Measurements from ENCODE around the gene ABCA4.
"Not testable (repeated sequence)": the region's sequence is repeated elsewhere in the genome, so short reads cannot be mapped to it uniquely, and the experiment has no call there.

Gene ABCA4

DNA sequence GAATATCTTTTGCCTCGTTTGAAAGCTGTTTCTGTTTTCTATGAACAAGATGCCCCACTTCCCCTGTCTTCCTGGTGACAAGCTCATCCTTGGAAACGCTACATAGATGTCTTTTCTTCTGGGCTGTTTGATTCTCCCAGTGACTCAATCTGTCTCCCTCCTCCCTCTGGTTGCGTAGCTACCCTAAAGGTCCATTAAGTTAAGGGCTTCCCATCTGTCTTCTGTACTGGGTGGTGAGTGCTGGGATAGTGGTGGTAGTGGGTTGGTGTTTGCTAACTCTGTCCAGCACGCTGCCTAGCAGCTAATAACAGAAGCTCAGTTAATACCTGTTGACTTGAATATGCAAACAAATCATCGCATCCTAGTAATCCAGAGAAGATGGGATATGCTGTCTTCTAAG is 161.5 kb downstream of the ABCA4 start:
- no peak for DNase-seq (ENCODE audit: low read depth in 2 of 3, low spot score in 2 of 3)

DNA sequence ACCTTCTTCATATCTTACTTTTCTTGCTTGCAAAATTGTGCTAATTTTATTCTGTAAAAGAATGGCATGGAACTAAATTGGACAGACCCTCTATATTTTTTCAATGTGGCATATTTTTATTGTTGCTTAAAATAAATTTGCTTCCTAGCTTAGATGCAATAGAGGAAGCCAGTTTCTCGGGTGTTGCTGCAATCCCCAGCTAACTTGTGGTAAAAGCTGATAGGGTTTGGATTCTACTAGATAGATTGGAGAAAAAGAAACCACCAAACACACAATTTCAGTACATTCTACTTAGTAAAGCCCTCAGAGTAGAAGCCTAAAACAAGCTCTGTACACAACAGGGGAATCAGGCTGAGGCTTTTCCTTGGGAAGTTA is 162.2 kb downstream of the ABCA4 start:
- DNase-seq (ENCODE audit: low read depth in 2 of 3, low spot score in 2 of 3): no peak

DNA sequence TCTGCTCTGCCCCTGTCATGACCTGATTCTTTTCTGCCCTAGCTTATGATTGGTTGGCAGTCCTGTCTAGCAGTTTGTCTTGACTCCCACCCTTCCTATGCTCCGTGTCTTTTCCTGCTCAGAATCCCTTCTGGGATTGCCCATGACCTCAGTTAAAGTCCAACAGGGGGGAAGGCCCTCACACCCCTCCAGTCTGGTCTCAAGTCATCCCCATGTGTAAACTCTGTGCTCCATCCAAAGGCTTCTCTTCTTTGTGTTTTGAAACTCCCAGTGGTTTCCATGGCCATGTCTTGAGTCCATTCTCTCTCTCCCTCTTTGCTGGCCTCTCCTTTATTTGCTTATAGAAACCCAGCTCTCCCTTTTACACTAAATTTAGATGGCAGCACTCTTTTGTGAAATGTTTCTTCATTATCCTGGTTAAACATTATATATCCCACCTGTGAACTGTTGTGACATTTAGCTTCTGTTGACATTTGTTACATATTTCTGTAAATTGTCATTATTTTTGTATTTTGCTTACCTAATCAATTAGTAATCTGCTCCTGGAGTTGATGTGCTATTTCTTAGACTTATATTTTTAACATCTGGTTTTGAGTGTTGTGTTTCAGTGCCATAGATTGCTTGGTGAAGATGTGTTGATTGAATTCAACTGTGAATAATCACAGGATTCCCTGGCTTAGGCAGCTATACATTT is 162.8 kb downstream of the ABCA4 start:
- DNase-seq (ENCODE audit: low read depth in 2 of 3, low spot score in 2 of 3): no peak

DNA sequence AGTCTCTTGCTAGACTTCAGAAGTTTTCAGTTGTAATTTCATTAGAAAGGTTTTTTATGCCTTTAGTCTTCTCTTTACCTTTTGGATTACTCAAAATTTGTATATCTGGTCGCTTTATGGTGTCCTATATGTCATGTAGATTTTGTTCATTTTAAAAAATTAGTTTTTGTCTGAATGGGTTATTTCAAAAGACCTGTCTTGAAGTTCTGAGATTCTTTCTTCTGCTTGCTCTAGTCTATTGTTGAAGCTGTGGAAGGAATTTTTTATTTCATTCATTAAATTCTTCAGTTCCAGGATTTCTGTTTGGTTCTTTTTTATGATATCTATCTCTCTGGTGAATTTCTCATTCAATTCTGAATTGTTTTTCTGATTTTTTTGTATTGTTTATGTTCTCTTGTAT is 165.2 kb downstream of the ABCA4 start:
- DNase-seq (ENCODE audit: low read depth in 2 of 3, low spot score in 2 of 3): no peak

DNA sequence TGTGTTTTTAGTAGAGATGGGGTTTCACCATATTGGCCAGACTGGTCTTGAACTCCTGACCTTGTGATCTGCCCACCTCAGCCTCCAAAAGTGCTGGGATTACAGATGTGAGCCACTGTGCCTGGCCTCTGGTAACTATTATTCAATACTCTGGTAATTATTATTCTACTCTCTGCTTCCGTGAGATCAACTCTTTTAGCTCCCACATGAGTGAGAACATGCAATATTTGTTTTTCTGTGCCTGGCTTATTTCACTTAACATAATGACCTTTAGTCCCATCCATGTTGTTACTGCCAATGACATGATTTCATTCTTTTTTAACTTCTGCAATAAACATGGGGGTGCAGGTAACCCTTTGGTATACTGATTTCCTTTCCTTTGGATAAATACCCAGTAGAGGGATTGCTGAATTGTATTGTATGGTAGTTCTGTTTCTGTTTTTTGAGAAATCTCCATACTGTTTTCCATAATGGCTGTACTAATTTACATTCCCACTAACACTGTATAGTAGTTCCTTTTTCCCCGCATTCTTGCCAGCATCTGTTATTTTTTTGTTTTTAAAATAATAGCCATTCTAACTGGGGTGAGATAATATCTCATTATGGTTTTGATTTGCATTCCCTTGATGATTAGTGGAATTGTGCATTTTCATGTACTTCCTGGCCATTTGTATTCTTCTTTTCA is 173.8 kb downstream of the ABCA4 start:
- not testable (repeated sequence) for DNase-seq (ENCODE audit: low read depth in 2 of 3, low spot score in 2 of 3)

Measured in activated CD8-positive, alpha-beta memory T cell treated with anti-CD3 and anti-CD28 coated beads for 48 hours (primary cell).